Measurements from ENCODE around the gene RXFP1.

DNA sequence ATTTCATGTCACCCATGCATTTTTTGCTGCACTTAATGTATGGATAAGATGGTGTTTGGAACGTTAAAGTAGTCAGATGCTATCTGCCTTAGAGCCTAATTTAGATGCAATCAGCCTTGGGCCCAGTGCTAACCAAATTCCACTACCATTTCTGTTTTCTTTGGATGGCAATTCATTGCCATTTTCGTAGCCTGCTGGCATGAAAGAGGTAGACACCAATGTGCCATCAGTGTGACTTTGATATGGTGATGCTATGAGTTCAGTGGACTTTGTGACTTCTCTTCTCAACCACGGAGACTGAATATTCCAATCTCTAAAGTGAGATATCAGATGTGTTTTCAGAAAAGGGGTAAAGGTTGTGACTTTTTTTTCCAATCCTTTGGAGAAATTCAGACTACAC is 152.0 kb downstream of the RXFP1 start:
- TF ChIP-seq, protein P1, sequence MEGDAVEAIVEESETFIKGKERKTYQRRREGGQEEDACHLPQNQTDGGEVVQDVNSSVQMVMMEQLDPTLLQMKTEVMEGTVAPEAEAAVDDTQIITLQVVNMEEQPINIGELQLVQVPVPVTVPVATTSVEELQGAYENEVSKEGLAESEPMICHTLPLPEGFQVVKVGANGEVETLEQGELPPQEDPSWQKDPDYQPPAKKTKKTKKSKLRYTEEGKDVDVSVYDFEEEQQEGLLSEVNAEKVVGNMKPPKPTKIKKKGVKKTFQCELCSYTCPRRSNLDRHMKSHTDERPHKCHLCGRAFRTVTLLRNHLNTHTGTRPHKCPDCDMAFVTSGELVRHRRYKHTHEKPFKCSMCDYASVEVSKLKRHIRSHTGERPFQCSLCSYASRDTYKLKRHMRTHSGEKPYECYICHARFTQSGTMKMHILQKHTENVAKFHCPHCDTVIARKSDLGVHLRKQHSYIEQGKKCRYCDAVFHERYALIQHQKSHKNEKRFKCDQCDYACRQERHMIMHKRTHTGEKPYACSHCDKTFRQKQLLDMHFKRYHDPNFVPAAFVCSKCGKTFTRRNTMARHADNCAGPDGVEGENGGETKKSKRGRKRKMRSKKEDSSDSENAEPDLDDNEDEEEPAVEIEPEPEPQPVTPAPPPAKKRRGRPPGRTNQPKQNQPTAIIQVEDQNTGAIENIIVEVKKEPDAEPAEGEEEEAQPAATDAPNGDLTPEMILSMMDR (IDR thresholded peaks at IDR 0.05; ENCODE audit: insufficient read depth, low read length, poor library complexity, severe bottlenecking), result no peak
- no peak for TF ChIP-seq EZH2phosphoT487 (conservative IDR thresholded peaks at IDR 0.05; ENCODE audit: low read length)

Data from SU-DHL-6 (cell line).